GM12878 (cell line): ENCODE measurements around the gene KCNG1. TPM values are rescaled to one million over a fixed set of nuclear protein-coding genes. Genes with fewer than 3 reads are reported as not detected.

Source experiments
- ATAC-seq: fragments of 200-7000 bp; cut with Tn5 transposase; 3 replicates; pipeline ENCODE4 v1.9.1; 2020; ENCODE audit warnings: mild to moderate bottlenecking, moderate library complexity
- BruUV-seq: library from RNA; stranded (reverse); fragments of 400-500 nt; replicated peaks from 2 replicates; lab custom pipeline; 2021; lab: Mats Ljungman, UMichigan
- CTCF ChIA-PET: fragments of 300-600 bp; sonication (Branson Sonifier 250); formaldehyde crosslinking; extraction: SDS; loops from one replicate; lab custom pipeline; 2021; ENCODE audit warnings: inconsistent platforms; lab: Yijun Ruan, JAX
- POLR2A ChIA-PET: fragments of 350-600 bp; formaldehyde crosslinking; extraction: SDS; loops from one replicate; lab custom pipeline; 2021; ENCODE audit warnings: inconsistent platforms; lab: Charles Lee
- RAD21 ChIA-PET: fragments of 300-600 bp; sonication (Branson Sonifier 250); formaldehyde crosslinking; loops from one replicate; lab custom pipeline; 2023; ENCODE audit warnings: antibody characterized with exemption; ENCODE audit not compliant: unreplicated experiment; lab: Charles Lee
- SMC1A ChIA-PET: fragments of 300-600 bp; sonication (Branson Sonifier 250); formaldehyde crosslinking; loops from one replicate; lab custom pipeline; 2023; ENCODE audit not compliant: unreplicated experiment, uncharacterized antibody; lab: Charles Lee
- DNase-seq: peaks from one replicate; pipeline ENCODE4 v3.0.0-alpha.2; 2011; ENCODE audit warnings: low read depth, low spot score
- FAIRE-seq: peaks from 3 replicates; lab custom pipeline; 2011; peaks lifted over from hg19 to GRCh38; lab: Jason Lieb, UNC
- H2AFZ ChIP-seq: 2 replicates; pipeline ENCODE4 v1.6.0; 2011; ENCODE audit warnings: low read depth, low read length, control low read depth; ENCODE audit not compliant: control insufficient read depth
- H3K27ac ChIP-seq: 2 replicates; pipeline ENCODE4 v1.5.1; 2011; ENCODE audit warnings: control low read depth; ENCODE audit not compliant: control insufficient read depth, insufficient read depth
- H3K27me3 ChIP-seq, 2 experiments: replicated peaks in 1 of 2; 2 replicates each; pipeline versions ENCODE4 v1.6.0 to v1.6.1; 2011; ENCODE audit warnings: low read length in 1 of 2; ENCODE audit not compliant: control insufficient read depth in 2 of 2, insufficient read depth in 2 of 2
- H3K36me3 ChIP-seq, 2 experiments: 2 replicates each; pipeline ENCODE4 v1.5.1; 2011; ENCODE audit warnings: low read length in 1 of 2; ENCODE audit not compliant: control insufficient read depth in 2 of 2, insufficient read depth in 2 of 2
- H3K4me1 ChIP-seq: 2 replicates; pipeline ENCODE4 v1.6.1; 2011; ENCODE audit warnings: mild to moderate bottlenecking, low read length, moderate library complexity, mixed read lengths; ENCODE audit not compliant: control insufficient read depth, insufficient read depth
- H3K4me2 ChIP-seq: 2 replicates; pipeline ENCODE4 v1.6.0; 2011; ENCODE audit warnings: control low read depth; ENCODE audit not compliant: control insufficient read depth, insufficient read depth
- H3K4me3 ChIP-seq: fragments of 200-600 bp; sonication (generic); 2 replicates; pipeline ENCODE4 v1.5.1; 2016
- H3K79me2 ChIP-seq: 2 replicates; pipeline ENCODE4 v1.6.0; 2011; ENCODE audit warnings: low read length; ENCODE audit not compliant: control insufficient read depth, insufficient read depth
- H3K9ac ChIP-seq: 2 replicates; pipeline ENCODE4 v1.8.0; 2011; ENCODE audit warnings: low read length, control low read depth, mixed read lengths; ENCODE audit not compliant: control insufficient read depth, insufficient read depth
- H3K9me3 ChIP-seq: replicated peaks from 3 replicates; pipeline ENCODE4 v1.5.1; 2011; ENCODE audit warnings: mild to moderate bottlenecking, low read length; ENCODE audit not compliant: control insufficient read depth, insufficient read depth
- H4K20me1 ChIP-seq: 2 replicates; pipeline ENCODE4 v1.6.0; 2011; ENCODE audit not compliant: control insufficient read depth, insufficient read depth
- BHLHE40 ChIP-seq, 2 experiments: fragments of 450-650 bp in 1 of 2; IDR thresholded peaks; 2 replicates each; pipeline ENCODE4 v1.6.1; 2011 to 2017; ENCODE audit warnings: low read depth in 2 of 2, borderline replicate concordance in 1 of 2, improper control_type of control experiment in 1 of 2, low read length in 1 of 2, mild to moderate bottlenecking in 1 of 2
- EGR1 ChIP-seq, 2 experiments: IDR thresholded peaks; 1 replicate in 1 of 2; 2 replicates in 1 of 2; pipeline ENCODE4 v1.6.1; 2011 to 2012; ENCODE audit warnings: low read depth in 2 of 2, low read length in 2 of 2, borderline replicate concordance in 1 of 2, mild to moderate bottlenecking in 1 of 2, moderate library complexity in 1 of 2
- EZH2 ChIP-seq: IDR thresholded peaks from 2 replicates; pipeline ENCODE4 v1.6.1; 2012; ENCODE audit warnings: low read depth, mild to moderate bottlenecking, control low read depth, inconsistent platforms, low read length, borderline replicate concordance; ENCODE audit not compliant: control insufficient read depth
- FOXM1 ChIP-seq: IDR thresholded peaks from 2 replicates; pipeline ENCODE4 v1.6.1; 2012; ENCODE audit warnings: low read depth, mild to moderate bottlenecking, inconsistent platforms, low read length, moderate library complexity
- HDAC2 ChIP-seq: fragments of 200-600 bp; sonication (generic); IDR thresholded peaks from 2 replicates; pipeline ENCODE4 v1.6.1; 2017
- JUNB ChIP-seq: IDR thresholded peaks from 2 replicates; pipeline ENCODE4 v1.6.1; 2016; ENCODE audit warnings: antibody characterized with exemption, mild to moderate bottlenecking
- LARP7 ChIP-seq: fragments of 450-650 bp; IDR thresholded peaks from 2 replicates; pipeline ENCODE4 v1.6.1; 2017; ENCODE audit warnings: mild to moderate bottlenecking
- MLLT1 ChIP-seq: fragments of 450-650 bp; IDR thresholded peaks from 2 replicates; pipeline ENCODE4 v1.6.1; 2016; ENCODE audit warnings: mild to moderate bottlenecking
- RAD21 ChIP-seq: IDR thresholded peaks from 2 replicates; pipeline ENCODE4 v1.6.1; 2011; ENCODE audit warnings: mild to moderate bottlenecking, low read depth, low read length, moderate library complexity; ENCODE audit not compliant: insufficient read depth
- RB1 ChIP-seq: fragments of 450-650 bp; formaldehyde crosslinking; IDR thresholded peaks from 2 replicates; pipeline ENCODE4 v1.6.1; 2017; ENCODE audit warnings: mild to moderate bottlenecking, borderline replicate concordance
- SP1 ChIP-seq: IDR thresholded peaks from one replicate; pipeline ENCODE4 v1.6.1; 2011; ENCODE audit warnings: low read depth, low read length
- STAT1 ChIP-seq: fragments of 450-650 bp; conservative IDR thresholded peaks from 2 replicates; pipeline ENCODE4 v1.6.1; 2014; ENCODE audit warnings: antibody characterized with exemption, mild to moderate bottlenecking
- STAT3 ChIP-seq: IDR thresholded peaks from 2 replicates; pipeline ENCODE4 v1.6.1; 2011; ENCODE audit warnings: low read depth, low read length, improper control_type of control experiment
- TCF3 ChIP-seq: IDR thresholded peaks from 2 replicates; pipeline ENCODE4 v1.6.1; 2012; ENCODE audit warnings: low read depth, mild to moderate bottlenecking, low read length, borderline replicate concordance; ENCODE audit not compliant: insufficient read depth
- WGBS: methylation state at CpG from one replicate; pipeline ENCODE4 v1.1.6; 2016; ENCODE audit warnings: low lambda C conversion rate; ENCODE audit not compliant: insufficient replicate concordance, insufficient coverage; ENCODE audit errors: missing lambda C conversion rate; 5-methylcytosine and 5-hydroxymethylcytosine counted together
- in situ Hi-C: fragments of 300-500 bp; cut with MboI; formaldehyde crosslinking; loops from 9 replicates; pipeline ENCODE4 v1.14.3; 2018; ENCODE audit warnings: mixed read lengths
- intact Hi-C: fragments of 100-400 bp; cut with micrococcal nuclease; formaldehyde crosslinking; loops from one replicate; pipeline ENCODE4 v1.14.2; 2022; ENCODE audit not compliant: unreplicated experiment
- polyA plus RNA-seq, 11 experiments: library from polyadenylated mRNA; depleted of rRNA in 4 of 11; unstranded in 6 of 11; stranded (reverse) in 5 of 11; fragments of >200 nt; fragmentation: Nextera tagmentation in 4 of 11; fragmentation: Illumina TruSeq in 1 of 11; extraction: Ambion mirVana in 4 of 11; extraction: Trizol in 1 of 11; gene quantifications; 1 replicate in 1 of 11; 2 replicates in 10 of 11; pipeline versions ENCODE4 v1.2.1 to v1.2.3, GENCODE V29; 2011 to 2016; ENCODE audit warnings: inconsistent platforms in 2 of 11, missing spikeins in 2 of 11, low read depth in 1 of 11
- total RNA-seq, 4 experiments: library from RNA; depleted of rRNA in 3 of 4; stranded (reverse); fragments of >200 nt in 3 of 4; fragmentation: Illumina TruSeq in 1 of 4; extraction: Trizol in 1 of 4; gene quantifications; 2 replicates each; pipeline versions ENCODE4 v1.2.1 to v1.2.3, GENCODE V29; 2013 to 2021
- TF ChIP-seq, protein P1 (sequence below): fragments of 450-650 bp; formaldehyde crosslinking; IDR thresholded peaks from 2 replicates; pipeline ENCODE4 v1.5.0; 2022; ENCODE audit warnings: mild to moderate bottlenecking, missing genetic modification characterization
- TF ChIP-seq, protein P2 (sequence below): fragments of 150-350 bp; IDR thresholded peaks from 2 replicates; pipeline ENCODE4 v1.6.1; 2014; ENCODE audit warnings: mild to moderate bottlenecking, low read depth, low read length

The KCNG1 gene
- total and polyA plus RNA-seq, 10 of the 15 experiments (the other 5 are each of a cell fraction or from before 2014, with no cell fraction given): not detected

DNA sequence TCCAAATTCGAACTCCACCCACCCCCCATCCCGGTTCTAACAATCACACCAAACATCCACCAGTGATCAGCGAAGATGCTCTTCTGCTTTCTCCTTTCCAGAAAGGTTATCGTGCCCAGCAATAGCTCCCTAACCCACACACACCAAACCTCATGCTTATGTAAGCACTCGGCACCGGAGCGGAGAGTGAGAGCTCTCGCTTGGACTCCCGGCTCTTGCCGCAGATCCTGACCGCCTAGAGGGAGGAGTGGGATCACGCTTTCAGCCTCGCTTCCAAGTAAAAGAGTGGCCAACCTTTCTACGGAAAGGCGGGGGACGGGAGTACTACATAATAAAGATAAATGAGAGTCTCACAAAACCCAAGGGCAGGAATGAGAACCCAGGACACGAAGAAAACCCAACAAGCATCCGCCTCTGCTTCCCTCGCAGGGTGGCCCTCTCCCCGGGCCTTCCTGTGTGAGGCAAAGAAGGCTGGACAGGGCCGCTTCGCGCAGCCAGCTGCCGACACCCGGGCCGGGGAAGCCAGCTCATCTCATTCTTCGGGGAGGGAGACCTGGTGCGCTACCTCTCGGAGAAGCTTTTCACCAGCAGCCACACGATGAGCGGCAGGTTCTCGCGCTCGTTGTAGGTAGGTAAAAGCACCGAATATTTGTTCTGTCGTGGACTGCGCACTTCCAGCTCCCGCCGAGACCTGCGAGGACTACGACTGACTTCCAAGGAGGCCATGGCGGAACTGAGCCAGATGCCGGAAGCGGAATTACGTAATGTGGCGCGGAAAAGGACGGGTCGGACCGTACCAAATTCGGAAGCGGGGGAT, 64.9 kb downstream of the KCNG1 start, which contains the start of gene DPM1:
Gene DPM1, minus strand, starts transcription at position 735 of the 817 bp plus-strand sequence. Its CDS starts 9 bp downstream, at position 726.
- ATAC-seq: peak; percentile 86
- SMC1A ChIA-PET: interaction anchor here (0.8 to 1.8 kb wide), 9 partner anchors 11 to 168 kb away, joined by 3 to 26 read pairs (median 5); partner anchors contain the start of genes ADNP and BCAS4
- Histone ChIP-seq H4K20me1 (no peaks in the 10 kb centered on the region), H3K79me2 (peaks cover 63% of the 10 kb centered on the region), H3K36me3 (peaks cover 0 to 7% of the 10 kb centered on the region in 2 experiments; a peak in 2 of 4 replicates), H3K9ac (peak within 1 kb of the TSS; percentile 90), H3K4me3 (peak within 1 kb of the TSS; percentile 88), H3K4me2 (peak within 1 kb of the TSS; percentile 97), H2AFZ (peak within 1 kb of the TSS; percentile 96), H3K9me3 (no peaks in the 10 kb centered on the region), H3K27me3 (no peaks in the 10 kb centered on the region), H3K27ac (peak within 1 kb of the TSS; percentile 96), H3K4me1 (peaks cover 13% of the 10 kb centered on the region)
- in situ Hi-C loops (no loop called here), intact Hi-C loops (loop anchor here (1.0 kb wide), 1 partner anchor 27 kb away; the partner anchor contains the start of gene ADNP)
- no TSS peak for BruUV-seq
- peak; percentile 92 for FAIRE-seq
- RAD21 ChIA-PET: interaction anchor here (0.6 to 2.5 kb wide), 11 partner anchors 22 to 170 kb away, joined by 3 to 29 read pairs (median 4); partner anchors contain the start of genes ADNP and BCAS4
- WGBS: 1% methylated on average over 52 of the region's 52 CpGs
- POLR2A ChIA-PET: interaction anchor here (0.6 to 1.9 kb wide), 12 partner anchors 18 to 804 kb away, joined by 3 to 17 read pairs (median 3); partner anchors contain the start of genes ADNP, BCAS4 and PEDS1
- CTCF ChIA-PET: interaction anchor here (0.6 to 3.2 kb wide), 11 partner anchors 10 to 208 kb away, joined by 3 to 34 read pairs (median 6); partner anchors contain the start of genes ADNP and BCAS4
- no peak for DNase-seq
- TF ChIP-seq FOXM1 (no peak), SP1 (no peak), HDAC2 (no peak), RAD21 (no peak), MLLT1 (peak; percentile 76), RB1 (no peak; the same call in 1 of the 2 replicates), EZH2 (no peak), STAT3 (no peak), LARP7 (peak; percentile 60; the same call in 1 of the 2 replicates), TCF3 (0 out of 2 replicates have a peak, but pooled peaks have one; percentile 26), BHLHE40 (IDR thresholded peaks at IDR 0.05; ENCODE audit: borderline replicate concordance in 1 of 2, low read depth in 2 of 2, low read length in 1 of 2) (no peak), EGR1 (IDR thresholded peaks at IDR 0.05; ENCODE audit: borderline replicate concordance in 1 of 2, low read depth in 2 of 2, low read length in 2 of 2) (peak in 1 of 2 experiments; percentile 40; a peak in 1 of 3 replicates), JUNB (no peak), STAT1 (no peak)
- TF ChIP-seq, protein P1, sequence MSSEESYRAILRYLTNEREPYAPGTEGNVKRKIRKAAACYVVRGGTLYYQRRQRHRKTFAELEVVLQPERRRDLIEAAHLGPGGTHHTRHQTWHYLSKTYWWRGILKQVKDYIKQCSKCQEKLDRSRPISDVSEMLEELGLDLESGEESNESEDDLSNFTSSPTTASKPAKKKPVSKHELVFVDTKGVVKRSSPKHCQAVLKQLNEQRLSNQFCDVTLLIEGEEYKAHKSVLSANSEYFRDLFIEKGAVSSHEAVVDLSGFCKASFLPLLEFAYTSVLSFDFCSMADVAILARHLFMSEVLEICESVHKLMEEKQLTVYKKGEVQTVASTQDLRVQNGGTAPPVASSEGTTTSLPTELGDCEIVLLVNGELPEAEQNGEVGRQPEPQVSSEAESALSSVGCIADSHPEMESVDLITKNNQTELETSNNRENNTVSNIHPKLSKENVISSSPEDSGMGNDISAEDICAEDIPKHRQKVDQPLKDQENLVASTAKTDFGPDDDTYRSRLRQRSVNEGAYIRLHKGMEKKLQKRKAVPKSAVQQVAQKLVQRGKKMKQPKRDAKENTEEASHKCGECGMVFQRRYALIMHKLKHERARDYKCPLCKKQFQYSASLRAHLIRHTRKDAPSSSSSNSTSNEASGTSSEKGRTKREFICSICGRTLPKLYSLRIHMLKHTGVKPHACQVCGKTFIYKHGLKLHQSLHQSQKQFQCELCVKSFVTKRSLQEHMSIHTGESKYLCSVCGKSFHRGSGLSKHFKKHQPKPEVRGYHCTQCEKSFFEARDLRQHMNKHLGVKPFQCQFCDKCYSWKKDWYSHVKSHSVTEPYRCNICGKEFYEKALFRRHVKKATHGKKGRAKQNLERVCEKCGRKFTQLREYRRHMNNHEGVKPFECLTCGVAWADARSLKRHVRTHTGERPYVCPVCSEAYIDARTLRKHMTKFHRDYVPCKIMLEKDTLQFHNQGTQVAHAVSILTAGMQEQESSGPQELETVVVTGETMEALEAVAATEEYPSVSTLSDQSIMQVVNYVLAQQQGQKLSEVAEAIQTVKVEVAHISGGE (CRISPR knock-in tag): no peak
- TF ChIP-seq, protein P2, sequence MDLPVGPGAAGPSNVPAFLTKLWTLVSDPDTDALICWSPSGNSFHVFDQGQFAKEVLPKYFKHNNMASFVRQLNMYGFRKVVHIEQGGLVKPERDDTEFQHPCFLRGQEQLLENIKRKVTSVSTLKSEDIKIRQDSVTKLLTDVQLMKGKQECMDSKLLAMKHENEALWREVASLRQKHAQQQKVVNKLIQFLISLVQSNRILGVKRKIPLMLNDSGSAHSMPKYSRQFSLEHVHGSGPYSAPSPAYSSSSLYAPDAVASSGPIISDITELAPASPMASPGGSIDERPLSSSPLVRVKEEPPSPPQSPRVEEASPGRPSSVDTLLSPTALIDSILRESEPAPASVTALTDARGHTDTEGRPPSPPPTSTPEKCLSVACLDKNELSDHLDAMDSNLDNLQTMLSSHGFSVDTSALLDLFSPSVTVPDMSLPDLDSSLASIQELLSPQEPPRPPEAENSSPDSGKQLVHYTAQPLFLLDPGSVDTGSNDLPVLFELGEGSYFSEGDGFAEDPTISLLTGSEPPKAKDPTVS: no peak
